Small intestine (tissue), 7 donors: ENCODE measurements around the gene SCRN3. TPM values are rescaled to one million over a fixed set of nuclear protein-coding genes. Genes with fewer than 3 reads are reported as not detected.
"Not testable (repeated sequence)": the region's sequence is repeated elsewhere in the genome, so short reads cannot be mapped to it uniquely, and the experiment has no call there.

Experiments used
- DNase-seq, 2 donors: peaks; one replicate each; pipeline versions ENCODE4 v3.0.0 to v3.0.0-alpha.2; 2013
- FAIRE-seq: peaks from 2 replicates; lab custom pipeline; 2012; peaks lifted over from hg19 to GRCh38; lab: Jason Lieb, UNC
- H3K27ac ChIP-seq, 3 donors: one replicate each; pipeline ENCODE4 v1.5.1; 2013; ENCODE audit warnings: low read length in 2 of 3, mild to moderate bottlenecking in 2 of 3, control low read depth in 1 of 3, inconsistent platforms in 1 of 3, low read depth in 1 of 3, moderate library complexity in 1 of 3
- H3K27me3 ChIP-seq, 3 donors: one replicate each; pipeline ENCODE4 v1.6.1; 2013; ENCODE audit warnings: low read length in 3 of 3, inconsistent platforms in 1 of 3; ENCODE audit not compliant: control insufficient read depth in 3 of 3, insufficient read depth in 3 of 3
- H3K36me3 ChIP-seq, 3 donors: one replicate each; pipeline ENCODE4 v1.6.1; 2013; ENCODE audit warnings: low read length in 3 of 3, inconsistent platforms in 1 of 3, low read depth in 1 of 3, mild to moderate bottlenecking in 1 of 3, moderate library complexity in 1 of 3; ENCODE audit not compliant: control insufficient read depth in 3 of 3, insufficient read depth in 2 of 3
- H3K4me1 ChIP-seq, 3 donors: one replicate each; pipeline ENCODE4 v1.6.1; 2013; ENCODE audit warnings: low read length in 2 of 3, inconsistent platforms in 1 of 3, low read depth in 1 of 3, mild to moderate bottlenecking in 1 of 3, moderate library complexity in 1 of 3; ENCODE audit not compliant: control insufficient read depth in 3 of 3, insufficient read depth in 2 of 3
- H3K4me3 ChIP-seq, 3 donors: one replicate each; pipeline ENCODE4 v1.5.1; 2013; ENCODE audit warnings: low read length in 3 of 3, control low read depth in 1 of 3, inconsistent platforms in 1 of 3, low read depth in 1 of 3, mild to moderate bottlenecking in 1 of 3, moderate library complexity in 1 of 3
- H3K9me3 ChIP-seq, 2 donors: one replicate each; pipeline ENCODE4 v1.6.1; 2013; ENCODE audit warnings: low read depth in 1 of 2, low read length in 1 of 2; ENCODE audit not compliant: control insufficient read depth in 2 of 2, insufficient read depth in 1 of 2
- WGBS, 3 donors: extraction: QIAGEN DNeasy Blood & Tissue Kit; methylation state at CpG; one replicate each; pipeline ENCODE4 v1.1.7; 2013; 5-methylcytosine and 5-hydroxymethylcytosine counted together
- polyA plus RNA-seq, 4 donors: library from polyadenylated mRNA; stranded (reverse) in 3 of 4; unstranded in 1 of 4; fragments of 200-250 nt in 3 of 4; fragments of 120-200 nt in 1 of 4; gene quantifications; one replicate each; pipeline versions ENCODE4 v1.2.1 to v1.2.3, GENCODE V29; 2013
- donor health status: healthy with polysubstance abuse.
- donor health status: control.
- donor health status: control.
- donor health status: Bipolar disorder and iron deficiency.
- donor health status: healthy.

SCRN3 gene
- polyA plus RNA-seq, 4 donors, result 11.1 to 33.3 (median 19.7) TPM

DNA sequence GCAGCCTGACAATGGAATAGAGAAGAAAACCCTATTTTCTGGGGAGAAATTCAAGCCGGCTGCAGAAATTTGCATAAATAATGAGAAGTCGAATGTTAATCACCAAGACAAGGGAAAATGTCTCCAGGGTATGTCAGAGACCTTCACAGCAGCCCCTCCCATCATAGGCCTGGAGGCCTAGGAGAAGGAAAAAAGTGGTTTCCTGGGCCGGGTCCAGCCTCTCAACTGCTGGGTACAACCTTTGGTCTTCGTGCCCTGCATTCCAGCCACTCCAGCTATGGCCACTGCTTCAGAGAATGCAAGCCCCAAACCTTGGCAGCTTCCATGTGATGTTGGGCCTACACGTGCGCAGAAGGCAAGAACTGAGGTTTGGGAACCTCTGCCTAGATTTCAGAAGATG, 6.0 kb upstream of the SCRN3 start:
- peaks cover 6 to 28% (median 7%) of the 10 kb centered on the region in 3 donors for H3K36me3 ChIP-seq
- no peaks in the 10 kb centered on the region for H3K9me3 ChIP-seq
- no peak overlapping the region for H3K27ac ChIP-seq
- no peaks in the 10 kb centered on the region for H3K27me3 ChIP-seq
- H3K4me1 ChIP-seq, result peaks cover 0 to 17% (median 5%) of the 10 kb centered on the region in 3 donors
- WGBS, 3 donors, result 90 to 95% (median 91%) methylated on average over 6 of the region's 6 CpGs
- H3K4me3 ChIP-seq, result no peak overlapping the region
- FAIRE-seq (no peak), DNase-seq (no peak)

DNA sequence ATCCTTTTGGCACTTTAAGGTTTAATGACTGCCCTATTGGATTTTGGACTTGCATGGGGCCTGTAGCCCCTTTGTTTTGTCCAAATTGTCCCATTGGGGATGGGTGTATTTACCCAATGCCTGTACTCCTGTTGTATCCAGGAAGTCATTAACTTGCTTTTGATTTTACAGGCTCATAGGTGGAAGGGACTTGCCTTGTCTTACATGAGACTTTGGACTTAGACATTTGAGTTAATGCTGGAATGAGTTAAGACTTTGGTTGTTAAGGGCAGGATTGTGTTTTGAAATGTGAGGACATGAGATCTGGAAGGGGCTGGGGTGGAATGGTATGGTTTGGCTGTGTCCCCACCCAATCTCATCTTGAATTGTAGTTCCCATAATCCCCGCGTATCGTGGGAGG, 5.2 kb upstream of the SCRN3 start:
- WGBS, 3 donors, result 95 to 100% (median 100%) methylated on average over 3 of the region's 3 CpGs
- FAIRE-seq, result not testable (repeated sequence)

DNA sequence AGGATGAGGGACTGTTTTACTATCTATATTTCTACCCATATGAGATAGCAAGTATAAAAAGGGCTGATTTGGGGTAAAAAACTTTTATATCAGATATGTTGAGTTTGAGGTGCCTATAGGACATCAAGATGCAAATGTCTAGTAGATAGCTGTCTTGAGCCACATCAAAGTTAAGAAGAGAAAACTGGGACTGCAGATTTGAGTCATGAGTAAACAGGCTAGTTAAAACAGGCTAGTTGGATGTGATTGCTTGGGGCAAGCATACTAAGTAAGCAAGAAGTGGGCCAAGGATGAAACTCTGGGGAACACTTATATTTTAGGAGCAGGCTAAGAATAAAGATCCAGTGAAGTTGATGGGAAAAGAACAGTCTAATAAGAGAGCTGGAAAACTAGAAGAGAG, 2.8 kb upstream of the SCRN3 start:
- no peak overlapping the region for H3K27ac ChIP-seq
- peaks cover 0 to 19% (median 7%) of the 10 kb centered on the region in 3 donors for H3K4me1 ChIP-seq
- DNase-seq (no peak), FAIRE-seq (no peak)
- H3K4me3 ChIP-seq, result no peak overlapping the region
- H3K27me3 ChIP-seq, result no peaks in the 10 kb centered on the region
- peaks cover 0 to 17% (median 2%) of the 10 kb centered on the region in 3 donors for H3K36me3 ChIP-seq
- no peaks in the 10 kb centered on the region for H3K9me3 ChIP-seq

More for the DNA sequence above, 5.2 kb upstream of the SCRN3 start:
- DNase-seq, result peak; percentile 38 to 57
- H3K4me3 ChIP-seq, H3K9me3 ChIP-seq, H3K27me3 ChIP-seq: not testable (repeated sequence)
- H3K36me3 ChIP-seq, result peaks cover 6 to 24% (median 7%) of the 10 kb centered on the region in 3 donors
- peak overlapping the region in 1 of 3 donors; percentile 33 for H3K27ac ChIP-seq
- H3K4me1 ChIP-seq, result peaks cover 0 to 17% (median 7%) of the 10 kb centered on the region in 3 donors

DNA sequence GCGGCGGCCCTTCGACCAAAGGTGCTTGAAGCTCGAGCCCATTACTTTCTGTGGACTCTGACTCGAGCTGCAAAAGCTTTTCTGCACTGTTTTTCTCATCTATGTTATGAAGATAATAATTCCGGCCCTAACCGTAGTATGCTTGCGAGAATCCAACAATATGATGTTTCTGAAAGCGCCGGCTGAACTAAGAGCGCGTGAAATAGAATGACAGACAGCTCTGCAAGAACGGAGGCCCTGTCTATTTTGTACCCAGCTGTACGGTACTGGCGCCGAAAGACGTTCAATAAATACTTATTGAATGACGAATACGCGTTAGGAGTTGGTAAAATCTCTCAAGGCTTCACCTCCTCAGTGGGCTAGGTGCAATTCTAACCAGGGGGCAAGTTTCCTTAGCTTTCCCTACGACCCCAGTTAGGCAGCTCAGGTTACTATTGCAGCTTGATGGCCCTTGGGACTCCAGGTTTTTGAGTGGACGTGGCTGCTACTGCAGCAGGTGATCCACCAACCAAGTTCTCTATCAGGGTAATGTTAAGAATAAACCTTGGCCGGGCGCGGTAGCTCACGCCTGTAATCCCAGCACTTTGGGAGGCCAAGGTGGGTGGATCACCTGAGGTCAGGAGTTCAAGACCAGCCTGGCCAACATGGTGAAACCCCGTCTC, 570 bp downstream of the SCRN3 start:
- FAIRE-seq, result no peak
- Histone ChIP-seq H3K27ac (peak overlapping the region; percentile 91 to 97 (median 92)), H3K27me3 (no peaks in the 10 kb centered on the region), H3K4me1 (peaks cover 0 to 9% (median 7%) of the 10 kb centered on the region in 3 donors), H3K9me3 (no peaks in the 10 kb centered on the region), H3K4me3 (peak overlapping the region; percentile 55 to 65 (median 59)), H3K36me3 (peaks cover 2 to 6% (median 3%) of the 10 kb centered on the region in 3 donors)
- 4 to 13% (median 9%) methylated on average over 27 of the region's 27 CpGs for WGBS, 3 donors
- peak; percentile 55 to 79 for DNase-seq

DNA sequence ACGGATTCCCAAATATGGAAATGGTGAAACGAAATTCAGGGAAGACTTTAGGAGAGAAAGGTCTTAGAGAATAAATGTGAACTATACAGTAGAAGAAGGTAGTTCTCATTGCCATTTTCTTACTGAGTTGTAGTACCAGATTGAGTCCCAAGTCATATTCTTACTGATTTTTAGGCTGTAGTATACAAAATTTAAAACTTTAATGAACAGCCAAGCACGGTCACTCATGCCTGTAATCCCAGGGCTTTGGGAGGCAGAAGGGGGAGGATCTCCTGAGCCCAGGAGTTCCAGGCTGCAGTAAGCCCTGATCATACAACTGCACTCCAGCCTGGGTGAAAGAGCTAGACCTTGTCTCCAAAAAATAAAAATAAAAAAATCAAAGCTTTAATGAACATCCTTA, 2.2 kb downstream of the SCRN3 start:
- 90 to 93% (median 91%) methylated on average over 3 of the region's 3 CpGs for WGBS, 3 donors
- H3K36me3 ChIP-seq, result peaks cover 2 to 6% (median 4%) of the 10 kb centered on the region in 3 donors
- no peak overlapping the region for H3K27ac ChIP-seq
- FAIRE-seq (no peak), DNase-seq (no peak)
- H3K9me3 ChIP-seq, result no peaks in the 10 kb centered on the region
- H3K27me3 ChIP-seq, result no peaks in the 10 kb centered on the region
- H3K4me3 ChIP-seq, result no peak overlapping the region
- peaks cover 0 to 7% (median 6%) of the 10 kb centered on the region in 3 donors for H3K4me1 ChIP-seq

DNA sequence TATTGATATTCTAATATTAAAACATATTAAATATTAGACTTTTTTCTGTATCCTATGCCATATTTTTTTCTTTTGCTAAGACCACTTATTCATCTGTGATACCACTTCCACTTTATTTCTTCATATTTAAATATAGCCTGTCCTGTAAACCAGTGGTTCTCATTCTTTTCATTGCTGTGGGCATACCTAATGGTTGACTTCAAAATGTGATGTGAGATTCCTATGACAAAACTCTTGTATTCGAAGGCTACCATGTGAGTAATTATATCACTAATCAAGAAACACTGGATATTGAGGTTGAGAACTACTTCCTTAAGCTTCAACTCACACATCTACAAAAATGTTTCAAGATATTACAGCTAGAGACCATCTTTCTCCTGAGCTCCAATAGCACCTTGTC, 3.6 kb downstream of the SCRN3 start:
- Histone ChIP-seq H3K4me1 (peaks cover 0 to 6% (median 4%) of the 10 kb centered on the region in 3 donors), H3K9me3 (no peaks in the 10 kb centered on the region), H3K27ac (no peak overlapping the region), H3K4me3 (no peak overlapping the region), H3K36me3 (peaks cover 2 to 6% (median 4%) of the 10 kb centered on the region in 3 donors), H3K27me3 (no peaks in the 10 kb centered on the region)
- DNase-seq (no peak), FAIRE-seq (no peak)
- 88 to 93% (median 93%) methylated on average over 1 of the region's 1 CpG for WGBS, 3 donors

DNA sequence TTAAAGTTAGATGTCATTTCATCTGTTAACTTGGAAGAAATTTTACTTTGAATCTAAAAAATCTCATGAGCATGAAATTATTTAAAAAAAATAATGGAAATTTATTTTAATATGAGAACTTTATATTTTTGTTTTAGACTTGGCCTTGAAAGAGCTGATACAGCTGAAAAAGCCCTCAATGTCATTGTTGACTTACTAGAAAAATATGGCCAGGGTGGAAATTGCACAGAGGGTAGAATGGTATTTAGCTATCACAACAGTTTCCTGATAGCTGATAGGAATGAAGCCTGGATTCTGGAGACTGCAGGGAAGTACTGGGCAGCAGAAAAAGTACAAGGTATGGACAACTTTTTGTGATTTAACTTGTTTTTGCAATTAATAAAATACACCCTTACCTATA, 5.3 kb downstream of the SCRN3 start:
- Histone ChIP-seq H3K9me3 (no peaks in the 10 kb centered on the region), H3K27ac (no peak overlapping the region)
- FAIRE-seq, result no peak

DNA sequence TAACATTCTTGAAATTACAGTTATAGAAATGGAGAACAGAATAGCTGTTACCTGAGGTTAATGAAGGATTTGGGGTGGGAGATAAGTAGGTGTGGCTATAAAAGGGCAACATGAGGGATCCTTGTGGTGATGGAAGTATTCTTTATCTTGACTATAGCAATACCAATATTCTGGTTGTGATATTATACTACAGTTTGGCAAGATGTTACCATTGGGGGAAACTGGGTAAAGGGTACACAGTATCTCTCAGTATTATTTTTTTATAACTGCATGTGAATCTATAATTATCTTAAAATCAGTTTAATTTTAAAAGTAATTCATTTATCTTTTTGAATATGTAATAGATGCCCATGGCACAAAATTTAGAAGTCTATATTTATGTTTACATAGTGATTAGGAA, 8.1 kb downstream of the SCRN3 start:
- Histone ChIP-seq H3K27me3 (no peaks in the 10 kb centered on the region), H3K36me3 (peaks cover 2 to 6% (median 4%) of the 10 kb centered on the region in 3 donors), H3K4me3 (no peak overlapping the region), H3K27ac (no peak overlapping the region), H3K4me1 (no peaks in the 10 kb centered on the region), H3K9me3 (no peaks in the 10 kb centered on the region)
- no peak for DNase-seq
- FAIRE-seq, result no peak

More for the DNA sequence above, 5.3 kb downstream of the SCRN3 start:
- peaks cover 2 to 6% (median 4%) of the 10 kb centered on the region in 3 donors for H3K36me3 ChIP-seq
- H3K4me1 ChIP-seq, result peaks cover 0 to 2% (median 0%) of the 10 kb centered on the region in 3 donors
- no peak for DNase-seq
- H3K4me3 ChIP-seq, result no peak overlapping the region
- H3K27me3 ChIP-seq, result no peaks in the 10 kb centered on the region

DNA sequence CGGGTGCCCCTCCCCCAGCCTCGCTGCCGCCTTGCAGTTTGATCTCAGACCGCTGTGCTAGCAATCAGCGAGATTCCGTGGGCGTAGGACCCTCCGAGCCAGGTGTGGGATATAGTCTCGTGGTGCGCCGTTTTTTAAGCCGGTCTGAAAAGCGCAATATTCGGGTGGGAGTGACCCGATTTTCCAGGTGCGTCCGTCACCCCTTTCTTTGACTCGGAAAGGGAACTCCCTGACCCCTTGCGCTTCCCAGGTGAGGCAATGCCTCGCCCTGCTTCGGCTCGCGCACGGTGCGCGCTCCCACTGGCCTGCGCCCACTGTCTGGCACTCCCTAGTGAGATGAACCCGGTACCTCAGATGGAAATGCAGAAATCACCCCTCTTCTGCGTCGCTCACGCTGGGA, 14.5 kb downstream of the SCRN3 start:
- H3K4me1 ChIP-seq, H3K9me3 ChIP-seq, DNase-seq, FAIRE-seq, H3K4me3 ChIP-seq, H3K36me3 ChIP-seq, H3K27ac ChIP-seq, H3K27me3 ChIP-seq: not testable (repeated sequence)
- WGBS, 3 donors, result 67 to 84% (median 76%) methylated on average over 4 to 24 of the region's 31 CpGs
